Measurements from ENCODE around the gene APOL5.

The APOL5 gene

DNA sequence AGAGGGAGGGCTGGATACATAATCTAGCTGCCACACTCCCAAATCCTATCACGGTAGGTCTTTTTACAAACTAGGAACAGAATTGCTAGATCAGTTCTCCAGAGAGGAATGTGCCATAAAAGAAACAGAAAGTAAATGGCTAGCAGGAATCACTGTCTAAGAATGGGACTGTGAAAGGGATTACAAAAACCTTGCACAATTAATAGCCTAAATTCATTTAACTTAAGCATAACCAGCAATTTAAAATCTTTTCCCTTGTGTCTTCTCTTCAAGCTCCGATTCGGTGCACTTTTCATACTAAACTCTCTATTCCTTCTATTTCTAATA, 35.2 kb downstream of the APOL5 start:
- Histone ChIP-seq H3K9me3 (ENCODE audit: low read length) (no peaks in the 10 kb centered on the region), H4K20me1 (ENCODE audit: insufficient read depth, low read length) (no peaks in the 10 kb centered on the region), H3K4me2 (ENCODE audit: low read length) (peak overlapping the region; percentile 67), H3K4me3 (ENCODE audit: low read depth, low read length, poor library complexity, severe bottlenecking) (peak overlapping the region; percentile 29), H3K4me1 (ENCODE audit: insufficient read depth, low read length, severe bottlenecking) (peaks cover 94% of the 10 kb centered on the region), H3K79me2 (ENCODE audit: insufficient read depth, low read length) (no peaks in the 10 kb centered on the region), H2AFZ (ENCODE audit: low read length) (no peak overlapping the region), H3K9me2 (ENCODE audit: low read depth, low read length) (no peaks in the 10 kb centered on the region), H3F3A (ENCODE audit: insufficient read depth, low read length) (peaks cover 17% of the 10 kb centered on the region; the same call in 1 of the 2 replicates), H3K27me3 (ENCODE audit: insufficient read depth, low read length) (no peaks in the 10 kb centered on the region), H3K36me3 (ENCODE audit: insufficient read depth, low read length) (peaks cover 35% of the 10 kb centered on the region), H3K9ac (ENCODE audit: low read length) (peak overlapping the region; percentile 76), H3K27ac (ENCODE audit: low read depth, low read length, poor library complexity, severe bottlenecking) (peak overlapping the region; percentile 99)
- no peak for TF ChIP-seq EZH2 (IDR thresholded peaks at IDR 0.05; ENCODE audit: borderline replicate concordance, low read length)
- TF ChIP-seq, protein P1, sequence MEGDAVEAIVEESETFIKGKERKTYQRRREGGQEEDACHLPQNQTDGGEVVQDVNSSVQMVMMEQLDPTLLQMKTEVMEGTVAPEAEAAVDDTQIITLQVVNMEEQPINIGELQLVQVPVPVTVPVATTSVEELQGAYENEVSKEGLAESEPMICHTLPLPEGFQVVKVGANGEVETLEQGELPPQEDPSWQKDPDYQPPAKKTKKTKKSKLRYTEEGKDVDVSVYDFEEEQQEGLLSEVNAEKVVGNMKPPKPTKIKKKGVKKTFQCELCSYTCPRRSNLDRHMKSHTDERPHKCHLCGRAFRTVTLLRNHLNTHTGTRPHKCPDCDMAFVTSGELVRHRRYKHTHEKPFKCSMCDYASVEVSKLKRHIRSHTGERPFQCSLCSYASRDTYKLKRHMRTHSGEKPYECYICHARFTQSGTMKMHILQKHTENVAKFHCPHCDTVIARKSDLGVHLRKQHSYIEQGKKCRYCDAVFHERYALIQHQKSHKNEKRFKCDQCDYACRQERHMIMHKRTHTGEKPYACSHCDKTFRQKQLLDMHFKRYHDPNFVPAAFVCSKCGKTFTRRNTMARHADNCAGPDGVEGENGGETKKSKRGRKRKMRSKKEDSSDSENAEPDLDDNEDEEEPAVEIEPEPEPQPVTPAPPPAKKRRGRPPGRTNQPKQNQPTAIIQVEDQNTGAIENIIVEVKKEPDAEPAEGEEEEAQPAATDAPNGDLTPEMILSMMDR (IDR thresholded peaks at IDR 0.05; ENCODE audit: low read length): no peak

DNA sequence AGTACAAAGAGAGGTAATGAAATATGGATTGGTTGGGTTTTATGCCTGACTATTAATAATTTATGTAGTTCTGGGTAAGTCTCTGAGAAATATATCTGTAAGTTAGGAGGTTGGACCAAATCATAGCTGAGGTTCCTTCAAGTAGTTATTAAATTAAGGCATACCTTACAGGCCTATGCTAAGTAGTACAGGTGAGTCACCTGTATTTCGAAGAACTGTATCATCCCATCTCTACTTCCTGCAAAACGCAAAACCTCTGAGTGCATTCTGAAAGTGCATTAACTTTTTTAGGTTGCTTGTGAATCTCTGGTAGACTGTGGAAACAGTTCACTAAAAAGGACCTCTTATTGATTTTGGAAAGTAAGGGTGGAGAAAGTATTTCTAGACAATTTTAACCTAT, 37.1 kb downstream of the APOL5 start:
- Histone ChIP-seq H3K79me2 (ENCODE audit: insufficient read depth, low read length) (no peaks in the 10 kb centered on the region), H4K20me1 (ENCODE audit: insufficient read depth, low read length) (no peaks in the 10 kb centered on the region), H3K4me3 (ENCODE audit: low read depth, low read length, poor library complexity, severe bottlenecking) (no peak overlapping the region), H3K27me3 (ENCODE audit: insufficient read depth, low read length) (no peaks in the 10 kb centered on the region), H3K9me2 (ENCODE audit: low read depth, low read length) (no peaks in the 10 kb centered on the region), H3K9ac (ENCODE audit: low read length) (no peak overlapping the region), H3F3A (ENCODE audit: insufficient read depth, low read length) (peaks cover 9% of the 10 kb centered on the region; the same call in 1 of the 2 replicates), H3K27ac (ENCODE audit: low read depth, low read length, poor library complexity, severe bottlenecking) (peak overlapping the region; percentile 99), H3K36me3 (ENCODE audit: insufficient read depth, low read length) (peaks cover 54% of the 10 kb centered on the region), H2AFZ (ENCODE audit: low read length) (no peak overlapping the region), H3K4me1 (ENCODE audit: insufficient read depth, low read length, severe bottlenecking) (peaks cover 94% of the 10 kb centered on the region), H3K9me3 (ENCODE audit: low read length) (no peaks in the 10 kb centered on the region), H3K4me2 (ENCODE audit: low read length) (no peak overlapping the region)
- TF ChIP-seq EZH2 (IDR thresholded peaks at IDR 0.05; ENCODE audit: borderline replicate concordance, low read length): no peak
- TF ChIP-seq, protein P1 (IDR thresholded peaks at IDR 0.05; ENCODE audit: low read length): no peak

DNA sequence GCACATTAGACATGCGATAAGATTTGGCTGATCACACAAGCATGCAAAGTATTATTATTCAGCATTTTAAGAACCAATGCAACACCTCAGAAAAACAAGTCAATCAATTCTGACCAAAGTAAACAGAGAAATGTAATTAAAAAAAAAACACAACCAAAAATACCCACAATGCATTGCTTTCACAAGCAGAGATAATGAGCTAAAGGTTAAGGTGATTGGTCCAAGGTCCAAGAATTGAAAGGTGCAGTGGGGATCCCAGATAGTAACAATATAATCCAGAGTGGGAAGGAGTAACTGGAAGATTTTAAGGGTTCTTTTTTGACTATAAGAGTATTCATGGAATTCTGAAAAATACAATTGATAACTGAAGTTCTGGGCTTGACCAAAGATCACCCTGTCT, 39.0 kb downstream of the APOL5 start:
- no peaks in the 10 kb centered on the region for H3K9me2 ChIP-seq (ENCODE audit: low read depth, low read length)
- peaks cover 70% of the 10 kb centered on the region for H3K36me3 ChIP-seq (ENCODE audit: insufficient read depth, low read length)
- no peaks in the 10 kb centered on the region for H3K27me3 ChIP-seq (ENCODE audit: insufficient read depth, low read length)
- H3K79me2 ChIP-seq (ENCODE audit: insufficient read depth, low read length): no peaks in the 10 kb centered on the region
- H2AFZ ChIP-seq (ENCODE audit: low read length): no peak overlapping the region
- H4K20me1 ChIP-seq (ENCODE audit: insufficient read depth, low read length): no peaks in the 10 kb centered on the region
- no peak overlapping the region for H3K4me3 ChIP-seq (ENCODE audit: low read depth, low read length, poor library complexity, severe bottlenecking)
- H3K9me3 ChIP-seq (ENCODE audit: low read length): no peaks in the 10 kb centered on the region
- H3F3A ChIP-seq (ENCODE audit: insufficient read depth, low read length): peaks cover 3% of the 10 kb centered on the region; the same call in 1 of the 2 replicates
- H3K9ac ChIP-seq (ENCODE audit: low read length): no peak overlapping the region
- no peak overlapping the region for H3K4me2 ChIP-seq (ENCODE audit: low read length)
- peaks cover 94% of the 10 kb centered on the region for H3K4me1 ChIP-seq (ENCODE audit: insufficient read depth, low read length, severe bottlenecking)
- H3K27ac ChIP-seq (ENCODE audit: low read depth, low read length, poor library complexity, severe bottlenecking): peak overlapping the region; percentile 99
- no peak for TF ChIP-seq EZH2 (IDR thresholded peaks at IDR 0.05; ENCODE audit: borderline replicate concordance, low read length)
- TF ChIP-seq, protein P1 (IDR thresholded peaks at IDR 0.05; ENCODE audit: low read length): no peak
